ENCODE measurements around the gene BORCS8. TPM values are rescaled to one million over a fixed set of nuclear protein-coding genes. Genes with fewer than 3 reads are reported as not detected.
"Not testable (repeated sequence)": the region's sequence is repeated elsewhere in the genome, so short reads cannot be mapped to it uniquely, and the experiment has no call there.

BORCS8 gene
- 8.5 TPM for total RNA-seq

- peak; percentile 100 for DNase-seq
Observed at GRCh38 chr19:19192078-19192882, at the start of gene BORCS8, which contains the start of gene RFXANK. Gene BORCS8 (minus strand): TSS chr19:19192152. CDS start chr19:19192117, 35 bp downstream. Gene RFXANK (plus strand): TSS chr19:19192258. CDS start chr19:19193947, 1,689 bp downstream.

- no peak for DNase-seq
Observed at GRCh38 chr19:19240476-19240875, 48.5 kb upstream of the BORCS8 start.

GRCh38 chr19:19239675-19240074, 47.7 kb upstream of the BORCS8 start:
- DNase-seq: no peak

- no peak for DNase-seq
Observed at GRCh38 chr19:19238126-19238894, 46.4 kb upstream of the BORCS8 start.

GRCh38 chr19:19236173-19236572, 44.2 kb upstream of the BORCS8 start:
- no peak for DNase-seq

GRCh38 chr19:19234220-19234816, 42.4 kb upstream of the BORCS8 start:
- DNase-seq: no peak

DNA sequence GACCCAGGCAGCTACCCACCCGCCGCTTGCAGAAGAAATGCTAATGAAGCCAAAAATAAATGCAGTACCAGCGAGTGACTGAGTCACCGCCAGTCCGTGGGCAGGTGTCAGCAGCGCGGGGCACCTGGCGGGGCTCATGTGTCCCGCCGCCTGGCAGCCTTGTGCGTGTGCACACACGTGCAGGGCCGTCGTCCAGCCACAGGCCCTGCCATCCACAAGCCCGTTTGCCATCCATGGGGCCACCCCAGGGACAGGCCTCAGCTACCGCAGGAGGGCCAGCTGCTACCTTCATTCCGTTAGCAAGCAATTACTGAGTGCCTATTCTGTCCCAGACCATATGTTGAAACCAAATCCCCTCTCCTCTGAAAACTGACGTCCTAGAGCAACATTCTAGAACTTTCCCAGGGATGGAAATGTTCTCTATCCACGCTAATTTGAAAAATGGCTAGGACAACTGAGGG, 40.3 kb upstream of the BORCS8 start:
- peak; percentile 84 for DNase-seq

DNA sequence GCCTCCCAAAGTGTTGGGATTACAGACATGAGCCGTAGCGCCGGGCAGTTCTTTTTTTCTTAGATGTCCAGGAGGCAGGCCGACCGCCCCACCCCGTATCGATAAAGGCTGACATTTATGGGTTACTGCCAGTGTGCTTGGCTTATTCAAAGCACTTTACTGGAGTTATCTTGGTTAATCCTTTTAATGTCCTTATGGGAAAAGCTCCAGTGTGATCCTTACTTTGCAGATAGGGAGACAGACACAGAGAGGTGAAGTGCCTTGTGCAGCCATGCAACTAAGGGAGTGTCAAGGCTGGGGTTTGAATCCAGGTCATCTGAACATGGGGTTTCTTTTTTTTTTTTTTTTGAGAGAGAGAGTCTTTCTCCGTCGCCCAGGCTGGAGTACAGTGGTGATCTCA, 39.0 kb upstream of the BORCS8 start:
- no peak for DNase-seq

DNA sequence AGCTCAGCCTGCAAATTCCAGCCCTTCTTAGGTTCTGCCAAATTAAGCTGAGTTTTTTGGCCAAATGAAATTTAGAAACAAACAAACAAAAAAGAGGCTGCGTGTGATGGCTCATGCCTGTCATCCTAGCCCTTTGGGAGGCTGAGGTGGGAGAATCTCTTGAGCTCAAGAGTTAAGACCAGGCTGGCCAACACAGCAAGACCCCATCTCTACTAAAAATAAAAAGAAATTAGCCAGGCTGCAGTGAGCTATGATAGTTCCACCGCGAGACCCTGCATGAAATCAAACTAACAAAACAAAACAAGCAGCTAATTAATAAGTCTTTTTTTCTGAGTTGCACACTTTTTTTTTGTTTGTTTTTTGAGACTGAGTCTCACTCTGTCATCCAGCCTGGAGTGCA, 37.7 kb upstream of the BORCS8 start:
- no peak for DNase-seq

DNA sequence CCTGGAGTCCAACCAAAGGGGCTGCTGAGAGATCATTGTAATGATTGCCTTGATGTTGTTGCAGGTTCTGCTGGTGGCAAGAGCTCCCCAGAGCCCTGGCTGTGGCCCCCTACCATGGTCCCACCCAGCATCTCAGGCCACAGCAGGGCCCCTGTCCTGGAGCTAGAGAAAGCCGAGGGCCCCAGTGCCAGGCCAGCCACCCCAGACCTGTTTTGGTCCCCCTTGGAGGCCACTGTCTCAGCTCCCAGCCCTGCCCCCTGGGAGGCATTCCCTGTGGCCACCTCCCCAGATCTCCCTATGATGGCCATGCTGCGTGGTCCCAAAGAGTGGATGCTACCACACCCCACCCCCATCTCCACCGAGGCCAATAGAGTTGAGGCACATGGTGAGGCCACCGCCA, 35.3 kb upstream of the BORCS8 start:
- DNase-seq: no peak

DNA sequence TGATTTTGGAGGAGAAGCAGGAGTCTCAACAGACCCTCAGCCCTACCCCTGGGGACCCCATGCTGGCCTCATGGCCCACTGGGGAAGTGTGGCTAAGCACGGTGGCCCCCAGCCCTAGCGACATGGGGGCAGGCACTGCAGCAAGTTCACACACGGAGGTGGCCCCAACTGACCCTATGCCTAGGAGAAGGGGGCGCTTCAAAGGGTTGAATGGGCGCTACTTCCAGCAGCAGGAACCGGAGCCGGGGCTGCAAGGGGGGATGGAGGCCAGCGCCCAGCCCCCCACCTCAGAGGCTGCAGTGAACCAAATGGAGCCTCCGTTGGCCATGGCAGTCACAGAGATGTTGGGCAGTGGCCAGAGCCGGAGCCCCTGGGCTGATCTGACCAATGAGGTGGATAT, 34.7 kb upstream of the BORCS8 start:
- DNase-seq: no peak

- no peak for DNase-seq
Observed at GRCh38 chr19:19226204-19226603, 34.3 kb upstream of the BORCS8 start.

GRCh38 chr19:19224852-19225494, 33.0 kb upstream of the BORCS8 start:
- DNase-seq: peak; percentile 43

DNA sequence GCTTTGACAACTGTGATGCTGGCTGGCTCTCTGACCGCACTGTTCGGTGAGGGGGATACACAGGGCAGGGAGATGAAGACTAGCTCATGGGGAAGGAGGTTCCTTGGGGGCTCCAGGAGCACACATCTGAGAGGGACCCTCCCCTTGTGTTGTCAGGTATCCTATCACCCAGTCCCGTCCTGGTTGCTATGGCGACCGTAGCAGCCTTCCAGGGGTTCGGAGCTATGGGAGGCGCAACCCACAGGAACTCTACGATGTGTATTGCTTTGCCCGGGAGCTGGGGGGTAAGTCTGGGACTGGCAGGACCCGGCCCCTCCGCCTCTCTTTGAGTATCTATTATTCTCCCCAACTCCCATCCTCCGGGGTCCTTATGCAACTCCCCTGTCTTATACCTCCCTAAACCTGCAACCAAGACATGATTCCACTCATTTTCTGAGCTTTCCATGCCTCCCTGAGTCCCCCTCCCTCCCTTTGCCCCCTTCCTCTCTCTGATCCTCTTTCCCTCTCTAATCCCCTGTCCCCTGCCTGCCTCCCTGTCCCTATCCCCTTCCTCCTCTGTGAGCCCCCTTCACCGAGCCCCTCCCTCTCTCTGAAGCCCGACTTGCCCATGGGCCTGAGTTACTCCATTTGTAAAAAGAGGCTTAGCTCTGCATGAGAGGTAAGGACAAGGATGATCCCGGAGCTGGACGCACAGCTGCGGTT, 32.3 kb upstream of the BORCS8 start:
- DNase-seq: no peak

DNA sequence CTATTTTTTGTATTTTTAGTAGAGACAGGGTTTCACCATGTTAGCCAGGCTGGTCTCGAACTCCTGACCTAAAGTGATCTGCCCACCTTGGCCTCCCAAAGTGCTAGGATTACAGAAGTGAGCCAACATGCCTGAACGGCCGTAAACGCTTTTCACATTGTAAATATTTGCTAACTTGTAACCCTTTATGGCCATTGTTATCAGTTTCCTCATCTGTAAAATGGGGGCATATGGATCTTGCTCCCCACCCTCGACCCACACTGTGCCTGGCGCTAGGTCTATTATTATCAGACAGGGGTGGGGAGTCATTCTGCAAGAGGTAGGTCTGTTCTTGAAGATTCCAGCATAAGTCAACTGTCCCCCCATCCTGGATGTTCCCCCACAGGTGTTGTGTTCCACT, 31.7 kb upstream of the BORCS8 start:
- DNase-seq: no peak

DNA sequence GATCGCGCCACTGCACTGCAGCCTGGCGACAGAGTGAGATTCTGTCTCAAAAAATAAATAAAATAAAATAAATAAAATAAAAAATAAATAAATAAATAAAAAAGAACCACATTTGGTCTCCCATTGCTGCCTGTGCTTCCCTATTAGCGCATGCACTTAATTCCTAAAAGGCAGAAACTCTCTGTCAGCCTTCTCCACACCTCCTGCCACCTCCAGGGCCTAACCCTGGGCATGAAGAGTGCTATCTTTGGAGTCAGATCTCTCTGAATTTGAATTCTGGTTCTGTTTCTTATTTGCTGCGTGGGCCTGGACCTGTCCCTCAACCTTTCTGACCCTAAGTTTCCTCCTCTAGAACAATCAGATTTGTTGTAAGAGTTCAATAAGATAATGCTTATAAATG, 31.1 kb upstream of the BORCS8 start:
- no peak for DNase-seq

DNA sequence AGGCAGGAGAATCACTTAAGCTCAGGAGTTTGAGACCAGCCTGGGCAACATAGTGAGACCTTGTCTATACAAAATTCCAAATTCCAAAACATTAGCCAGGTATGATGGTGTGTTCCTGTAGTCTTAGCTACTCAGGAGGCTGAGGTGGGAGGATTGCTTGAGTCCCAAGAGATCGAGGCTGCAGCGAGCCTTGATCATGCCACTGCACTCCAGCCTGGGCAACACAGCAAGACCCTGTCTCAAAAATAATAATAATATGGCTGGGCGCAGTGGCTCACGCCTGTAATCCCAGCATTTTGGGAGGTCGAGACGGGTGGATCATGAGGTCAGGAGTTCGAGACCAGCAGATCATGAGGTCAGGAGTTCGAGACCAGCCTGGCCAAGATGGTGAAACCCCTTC, 29.0 kb upstream of the BORCS8 start:
- DNase-seq: not testable (repeated sequence)

DNA sequence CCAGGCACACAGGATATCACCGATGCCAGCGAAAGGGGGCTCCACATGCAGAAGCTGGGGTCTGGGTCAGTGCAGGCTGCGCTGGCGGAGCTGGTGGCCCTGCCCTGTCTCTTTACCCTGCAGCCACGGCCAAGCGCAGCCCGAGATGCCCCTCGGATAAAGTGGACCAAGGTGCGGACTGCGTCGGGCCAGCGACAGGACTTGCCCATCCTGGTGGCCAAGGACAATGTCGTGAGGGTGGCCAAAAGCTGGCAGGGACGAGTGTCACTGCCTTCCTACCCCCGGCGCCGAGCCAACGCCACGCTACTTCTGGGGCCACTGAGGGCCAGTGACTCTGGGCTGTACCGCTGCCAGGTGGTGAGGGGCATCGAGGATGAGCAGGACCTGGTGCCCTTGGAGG, 27.0 kb upstream of the BORCS8 start:
- no peak for DNase-seq

DNA sequence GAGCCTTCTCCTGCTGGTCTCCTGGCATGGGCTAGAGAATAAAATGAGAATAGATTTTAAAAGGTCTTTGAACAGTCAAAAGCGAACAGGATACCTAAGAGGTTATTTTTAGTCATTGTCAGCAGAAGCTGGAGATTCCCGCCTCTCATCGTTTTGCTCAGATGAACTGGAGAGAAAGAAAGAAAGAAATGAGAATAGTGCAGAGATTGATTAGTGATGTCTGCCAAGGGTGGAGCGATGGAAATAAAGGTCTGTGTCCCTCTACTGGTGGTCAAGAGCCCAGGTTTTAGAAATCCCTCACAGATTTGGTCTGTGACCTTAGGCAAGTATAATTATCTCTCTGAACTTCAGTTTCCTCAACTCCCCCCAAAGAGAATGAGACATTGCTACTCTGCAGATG, 25.1 kb upstream of the BORCS8 start:
- no peak for DNase-seq

DNA sequence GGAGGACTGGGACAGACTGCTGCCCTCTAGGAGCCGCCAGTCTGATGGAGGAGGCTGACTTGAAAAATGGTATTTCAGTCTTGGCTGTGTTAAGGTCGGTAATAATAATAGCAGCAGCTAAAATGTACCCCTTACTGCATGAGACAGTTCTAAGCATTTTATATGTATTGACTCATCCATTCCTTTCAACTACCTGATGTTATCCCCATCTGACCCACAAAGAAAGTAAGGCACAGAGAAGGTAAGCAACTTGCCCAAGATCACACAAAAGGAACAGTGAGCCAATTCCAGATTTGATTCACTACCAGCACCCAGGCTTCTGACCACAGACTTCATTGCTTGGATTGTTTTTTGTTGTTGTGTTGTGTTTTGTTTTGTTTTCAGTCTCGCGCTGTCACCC, 23.8 kb upstream of the BORCS8 start:
- no peak for DNase-seq

GRCh38 chr19:19214892-19215291, 22.9 kb upstream of the BORCS8 start:
- peak; percentile 85 for DNase-seq

GRCh38 chr19:19214159-19214490, 22.2 kb upstream of the BORCS8 start:
- DNase-seq: no peak

All from tongue (tissue), 2 donors.